GM18526 (cell line): ENCODE measurements around the gene TSSK2.

Source experiments
- POLR2A ChIP-seq: IDR thresholded peaks from 3 replicates; pipeline ENCODE4 v1.6.1; 2011; ENCODE audit not compliant: insufficient read length; ENCODE audit errors: extremely low read depth

The TSSK2 gene

GRCh38 chr22:19143212-19143611 is 12.1 kb downstream of the TSSK2 start:
- TF ChIP-seq POLR2A = no peak

- TF ChIP-seq POLR2A = no peak
These were observed 12.9 kb downstream of the TSSK2 start for GRCh38 chr22:19143967-19144400.

GRCh38 chr22:19146215-19146968 is 15.3 kb downstream of the TSSK2 start:
- no peak for TF ChIP-seq POLR2A

- no peak for TF ChIP-seq POLR2A
These were observed 16.2 kb downstream of the TSSK2 start for GRCh38 chr22:19147195-19147780.

- no peak for TF ChIP-seq POLR2A
These were observed 17.4 kb downstream of the TSSK2 start for GRCh38 chr22:19148417-19149046.

- no peak for TF ChIP-seq POLR2A
These were observed 18.2 kb downstream of the TSSK2 start for GRCh38 chr22:19149047-19149883.

- TF ChIP-seq POLR2A = no peak
These were observed 18.9 kb downstream of the TSSK2 start, which contains the start of gene GSC2 for GRCh38 chr22:19149991-19150390. GSC2 (minus strand) TSS chr22:19150292; CDS start chr22:19150283, 9 bp downstream.

- TF ChIP-seq POLR2A = no peak
These were observed 19.6 kb downstream of the TSSK2 start for GRCh38 chr22:19150482-19151328.

GRCh38 chr22:19151329-19152191 is 20.5 kb downstream of the TSSK2 start:
- TF ChIP-seq POLR2A = no peak

- TF ChIP-seq POLR2A = no peak
These were observed 22.1 kb downstream of the TSSK2 start for GRCh38 chr22:19152942-19153883.

- no peak for TF ChIP-seq POLR2A
These were observed 33.3 kb downstream of the TSSK2 start for GRCh38 chr22:19164425-19164824.

- TF ChIP-seq POLR2A = no peak
These were observed 35.3 kb downstream of the TSSK2 start for GRCh38 chr22:19166421-19166820.
